Gastroesophageal sphincter (tissue), 3 donors: ENCODE measurements around the gene BSG.

Source experiments
- CTCF ChIP-seq, 4 experiments: fragments of 200-600 bp in 2 of 4; fragments of 450-650 bp in 2 of 4; sonication (generic) in 1 of 4; IDR thresholded peaks; one replicate each; pipeline ENCODE4 v1.5.1; 2017 to 2019; ENCODE audit warnings: antibody characterized with exemption in 4 of 4, mild to moderate bottlenecking in 2 of 4, moderate library complexity in 2 of 4
- POLR2A ChIP-seq, 2 donors: fragments of 450-650 bp; IDR thresholded peaks; one replicate each; pipeline ENCODE4 v1.6.1; 2017; ENCODE audit warnings: antibody characterized with exemption in 2 of 2, mild to moderate bottlenecking in 2 of 2, moderate library complexity in 1 of 2
- POLR2AphosphoS5 ChIP-seq: sonication (generic); formaldehyde crosslinking; IDR thresholded peaks from one replicate; pipeline ENCODE4 v1.6.1; 2017; ENCODE audit warnings: antibody characterized with exemption

DNA sequence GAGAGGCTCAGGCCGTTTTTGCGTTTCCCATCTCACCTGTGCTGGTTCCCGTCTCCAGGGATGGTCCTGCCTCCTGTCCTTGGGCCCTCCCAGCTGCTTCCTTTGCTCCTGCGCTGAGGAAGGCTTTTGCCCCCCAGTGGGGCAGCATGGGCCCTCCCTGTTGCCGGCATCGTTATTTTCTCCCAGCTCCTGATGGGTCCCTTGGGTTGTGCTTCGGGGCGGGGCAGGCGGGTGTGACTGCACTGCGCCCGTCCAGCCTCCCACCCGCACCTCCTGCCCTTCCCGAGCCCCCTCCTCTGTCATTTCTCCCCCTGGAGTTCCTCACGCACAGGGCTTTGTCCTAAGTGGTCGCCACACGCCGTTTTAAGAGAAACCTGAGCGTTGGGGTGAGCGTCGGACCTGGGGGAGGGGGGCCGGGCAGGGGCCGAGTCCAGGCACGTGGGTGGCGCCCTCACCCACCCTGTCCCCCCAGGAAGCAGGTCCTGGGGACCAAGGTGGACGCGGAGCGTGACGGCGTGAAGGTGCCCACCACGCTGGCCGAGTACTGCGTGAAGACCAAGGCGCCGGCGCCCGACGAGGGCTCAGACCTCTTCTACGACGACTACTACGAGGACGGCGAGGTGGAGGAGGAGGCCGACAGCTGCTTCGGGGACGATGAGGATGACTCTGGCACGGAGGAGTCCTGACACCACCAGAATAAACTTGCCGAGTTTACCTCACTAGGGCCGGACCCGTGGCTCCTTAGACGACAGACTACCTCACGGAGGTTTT is 31.3 kb upstream of the BSG start:
- TF ChIP-seq POLR2AphosphoS5 (no peak), CTCF (IDR thresholded peaks at IDR 0.05) (no peak), POLR2A (IDR thresholded peaks at IDR 0.05) (no peak)
